ENCODE measurements around the gene CD6. TPM values are rescaled to one million over a fixed set of nuclear protein-coding genes. Genes with fewer than 3 reads are reported as not detected.
"Not testable (repeated sequence)": the region's sequence is repeated elsewhere in the genome, so short reads cannot be mapped to it uniquely, and the experiment has no call there.

The CD6 gene
- total RNA-seq, 3 donors from 2014 or later: 2.3 to 4.3 (median 2.8) TPM

- no peak for DNase-seq
- no peak overlapping the region for H3K4me3 ChIP-seq
- intact Hi-C loops (cut with DNase I, micrococcal nuclease): no loop called here
- no peaks in the 10 kb centered on the region for H3K36me3 ChIP-seq (ENCODE audit: low read depth)
- no peaks in the 10 kb centered on the region for H3K4me1 ChIP-seq (ENCODE audit: low read depth)
- no peak for ATAC-seq
- H3K9me3 ChIP-seq: no peaks in the 10 kb centered on the region
- TF ChIP-seq CTCF (IDR thresholded peaks at IDR 0.05): no peak
These were observed 87.2 kb downstream of the CD6 start for GRCh38 chr11:61058583-61059259.

GRCh38 chr11:61059260-61059752, 87.8 kb downstream of the CD6 start:
- DNase-seq (no peak), ATAC-seq (no peak)
- no peak overlapping the region for H3K4me3 ChIP-seq
- TF ChIP-seq CTCF (IDR thresholded peaks at IDR 0.05): no peak
- intact Hi-C loops (cut with DNase I, micrococcal nuclease): no loop called here
- no peaks in the 10 kb centered on the region for H3K4me1 ChIP-seq (ENCODE audit: low read depth)
- no peaks in the 10 kb centered on the region for H3K36me3 ChIP-seq (ENCODE audit: low read depth)
- no peaks in the 10 kb centered on the region for H3K9me3 ChIP-seq

GRCh38 chr11:61061081-61061826, 89.8 kb downstream of the CD6 start:
- Histone ChIP-seq H3K36me3 (ENCODE audit: low read depth) (no peaks in the 10 kb centered on the region), H3K4me3 (no peak overlapping the region), H3K9me3 (no peaks in the 10 kb centered on the region), H3K4me1 (ENCODE audit: low read depth) (no peaks in the 10 kb centered on the region)
- intact Hi-C loops (cut with DNase I, micrococcal nuclease): no loop called here
- no peak for DNase-seq
- TF ChIP-seq CTCF (IDR thresholded peaks at IDR 0.05): no peak
- ATAC-seq: peak; percentile 30

GRCh38 chr11:61062181-61062930, 90.9 kb downstream of the CD6 start:
- TF ChIP-seq CTCF (IDR thresholded peaks at IDR 0.05): no peak
- DNase-seq (no peak), ATAC-seq (no peak)
- no peak overlapping the region for H3K4me3 ChIP-seq
- H3K36me3 ChIP-seq (ENCODE audit: low read depth): no peaks in the 10 kb centered on the region
- no peaks in the 10 kb centered on the region for H3K9me3 ChIP-seq
- intact Hi-C loops (cut with DNase I, micrococcal nuclease): no loop called here
- no peaks in the 10 kb centered on the region for H3K4me1 ChIP-seq (ENCODE audit: low read depth)

- intact Hi-C loops (cut with DNase I, micrococcal nuclease); H3K4me3 ChIP-seq; H3K9me3 ChIP-seq; H3K36me3 ChIP-seq (ENCODE audit: low read depth); DNase-seq; H3K4me1 ChIP-seq (ENCODE audit: low read depth); ATAC-seq: not testable (repeated sequence)
These were observed 93.8 kb downstream of the CD6 start for GRCh38 chr11:61065236-61065635.
